HepG2 (cell line): ENCODE measurements around the gene NXT1. TPM values are rescaled to one million over a fixed set of nuclear protein-coding genes. Genes with fewer than 3 reads are reported as not detected.

Experiments
- ATM ChIP-seq: fragments of 450-650 bp; IDR thresholded peaks from 2 replicates; pipeline ENCODE4 v1.7.1; 2017; ENCODE audit warnings: mild to moderate bottlenecking, borderline replicate concordance
- BCLAF1 ChIP-seq: fragments of 450-650 bp; IDR thresholded peaks from 2 replicates; pipeline ENCODE4 v1.6.1; 2017; ENCODE audit warnings: mild to moderate bottlenecking
- DNMT3B ChIP-seq: conservative IDR thresholded peaks from 2 replicates; pipeline ENCODE4 v1.6.1; 2016; ENCODE audit warnings: missing biosample characterization, control low read depth
- ISX ChIP-seq: sonication (generic); formaldehyde crosslinking; conservative IDR thresholded peaks from 2 replicates; pipeline ENCODE4 v1.5.0; 2020; ENCODE audit warnings: missing genetic modification reagents
- PRMT3 ChIP-seq: sonication (generic); formaldehyde crosslinking; IDR thresholded peaks from 2 replicates; pipeline ENCODE4 v1.8.1; 2022; ENCODE audit warnings: low read depth, mild to moderate bottlenecking, moderate library complexity, missing genetic modification reagents, borderline replicate concordance
- TCF7 ChIP-seq: sonication (generic); IDR thresholded peaks from 2 replicates; pipeline ENCODE4 v1.6.1; 2016; ENCODE audit warnings: antibody characterized with exemption, low read depth
- YEATS4 ChIP-seq: sonication (generic); formaldehyde crosslinking; IDR thresholded peaks from 2 replicates; pipeline ENCODE4 v1.4.0; 2020; ENCODE audit warnings: missing genetic modification reagents, borderline replicate concordance
- ZNF160 ChIP-seq: sonication (generic); formaldehyde crosslinking; IDR thresholded peaks from 2 replicates; pipeline ENCODE4 v1.8.0; 2022; ENCODE audit warnings: mild to moderate bottlenecking, inconsistent platforms, missing genetic modification reagents
- ZNF407 ChIP-seq: sonication (generic); formaldehyde crosslinking; IDR thresholded peaks from one replicate; pipeline ENCODE4 v1.5.1; 2020; ENCODE audit warnings: mild to moderate bottlenecking, missing genetic modification reagents; ENCODE audit errors: not compliant biosample characterization
- polyA plus RNA-seq, 8 experiments: library from polyadenylated mRNA; depleted of rRNA in 3 of 8; stranded (reverse) in 7 of 8; unstranded in 1 of 8; fragments of >200 nt; fragmentation: Illumina TruSeq in 4 of 8; extraction: Trizol in 4 of 8; gene quantifications; 2 replicates each; pipeline versions ENCODE4 v1.2.1 to v1.2.3, GENCODE V29; 2011 to 2016; ENCODE audit warnings: low read depth in 4 of 8, missing spikeins in 1 of 8, mixed read lengths in 1 of 8; ENCODE audit not compliant: insufficient read depth in 1 of 8
- total RNA-seq, 5 experiments: library from RNA; depleted of rRNA; stranded (reverse); fragments of >200 nt; fragmentation: Illumina TruSeq; extraction: Trizol; gene quantifications; 2 replicates each; pipeline ENCODE4 v1.2.3, GENCODE V29; 2016; ENCODE audit warnings: low read depth in 1 of 5
- TF ChIP-seq, protein P1 (sequence below): IDR thresholded peaks from 2 replicates; pipeline ENCODE4 v1.6.1; 2016; ENCODE audit warnings: low read depth, control low read depth
- TF ChIP-seq, protein P2 (sequence below): sonication (generic); formaldehyde crosslinking; IDR thresholded peaks from 2 replicates; pipeline ENCODE4 v1.9.0; 2021; ENCODE audit warnings: missing genetic modification reagents, borderline replicate concordance

The NXT1 gene
- total and polyA plus RNA-seq, 2 of the 13 experiments (the other 11 are each of a cell fraction or from before 2014, with no cell fraction given), result 35.6 to 65.9 TPM

DNA sequence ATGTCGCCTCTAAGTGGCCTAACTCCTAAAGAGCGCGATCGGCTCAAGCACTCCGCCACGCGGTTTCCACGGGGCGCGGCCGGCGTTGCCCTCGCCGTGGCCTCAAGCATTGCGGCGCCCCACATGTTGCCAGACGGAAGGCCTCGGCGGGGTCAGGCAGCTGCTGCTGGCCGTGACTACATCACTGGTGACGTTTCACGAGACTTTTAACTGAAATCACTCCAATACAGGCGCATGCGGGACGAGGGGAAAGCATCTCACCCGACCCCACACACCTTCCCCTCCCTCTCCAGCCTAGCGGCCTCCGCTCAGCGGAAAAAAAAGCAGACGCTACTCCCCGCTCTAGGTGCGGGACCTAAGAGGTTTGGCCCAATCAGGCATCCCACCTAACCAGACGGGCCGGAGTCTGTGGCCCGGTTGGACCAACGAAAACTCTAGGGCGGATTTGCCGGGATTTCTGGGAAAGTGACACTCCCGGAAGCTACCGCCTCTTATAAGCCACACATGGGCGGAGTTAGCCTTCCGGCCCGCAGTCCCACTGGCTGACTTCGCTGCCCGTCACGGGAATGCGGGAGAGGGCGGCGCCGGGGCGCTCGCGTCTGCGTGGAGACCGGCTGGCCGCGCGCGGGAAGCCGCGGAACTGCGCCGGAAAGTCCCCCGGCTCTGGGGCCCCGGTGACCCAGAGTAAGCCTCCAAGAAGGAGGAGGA is at the start of gene NXT1 (continued):
- TF ChIP-seq ISX (no peak; the same call in 1 of the 2 replicates), TCF7 (no peak), BCLAF1 (no peak), ATM (no peak), ZNF160 (CRISPR knock-in tag) (0 out of 2 replicates have a peak, but pooled peaks have one; percentile 11), YEATS4 (peak; percentile 95), PRMT3 (CRISPR knock-in tag) (no peak), ZNF407 (CRISPR knock-in tag) (peak; percentile 85), DNMT3B (peak; percentile 97)
- TF ChIP-seq, protein P1, sequence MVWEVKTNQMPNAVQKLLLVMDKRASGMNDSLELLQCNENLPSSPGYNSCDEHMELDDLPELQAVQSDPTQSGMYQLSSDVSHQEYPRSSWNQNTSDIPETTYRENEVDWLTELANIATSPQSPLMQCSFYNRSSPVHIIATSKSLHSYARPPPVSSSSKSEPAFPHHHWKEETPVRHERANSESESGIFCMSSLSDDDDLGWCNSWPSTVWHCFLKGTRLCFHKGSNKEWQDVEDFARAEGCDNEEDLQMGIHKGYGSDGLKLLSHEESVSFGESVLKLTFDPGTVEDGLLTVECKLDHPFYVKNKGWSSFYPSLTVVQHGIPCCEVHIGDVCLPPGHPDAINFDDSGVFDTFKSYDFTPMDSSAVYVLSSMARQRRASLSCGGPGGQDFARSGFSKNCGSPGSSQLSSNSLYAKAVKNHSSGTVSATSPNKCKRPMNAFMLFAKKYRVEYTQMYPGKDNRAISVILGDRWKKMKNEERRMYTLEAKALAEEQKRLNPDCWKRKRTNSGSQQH (CRISPR knock-in tag), result peak; percentile 84; the same call in 1 of the 2 replicates
- TF ChIP-seq, protein P2, sequence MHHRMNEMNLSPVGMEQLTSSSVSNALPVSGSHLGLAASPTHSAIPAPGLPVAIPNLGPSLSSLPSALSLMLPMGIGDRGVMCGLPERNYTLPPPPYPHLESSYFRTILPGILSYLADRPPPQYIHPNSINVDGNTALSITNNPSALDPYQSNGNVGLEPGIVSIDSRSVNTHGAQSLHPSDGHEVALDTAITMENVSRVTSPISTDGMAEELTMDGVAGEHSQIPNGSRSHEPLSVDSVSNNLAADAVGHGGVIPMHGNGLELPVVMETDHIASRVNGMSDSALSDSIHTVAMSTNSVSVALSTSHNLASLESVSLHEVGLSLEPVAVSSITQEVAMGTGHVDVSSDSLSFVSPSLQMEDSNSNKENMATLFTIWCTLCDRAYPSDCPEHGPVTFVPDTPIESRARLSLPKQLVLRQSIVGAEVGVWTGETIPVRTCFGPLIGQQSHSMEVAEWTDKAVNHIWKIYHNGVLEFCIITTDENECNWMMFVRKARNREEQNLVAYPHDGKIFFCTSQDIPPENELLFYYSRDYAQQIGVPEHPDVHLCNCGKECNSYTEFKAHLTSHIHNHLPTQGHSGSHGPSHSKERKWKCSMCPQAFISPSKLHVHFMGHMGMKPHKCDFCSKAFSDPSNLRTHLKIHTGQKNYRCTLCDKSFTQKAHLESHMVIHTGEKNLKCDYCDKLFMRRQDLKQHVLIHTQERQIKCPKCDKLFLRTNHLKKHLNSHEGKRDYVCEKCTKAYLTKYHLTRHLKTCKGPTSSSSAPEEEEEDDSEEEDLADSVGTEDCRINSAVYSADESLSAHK (CRISPR knock-in tag), result no peak
